ENCODE results near the gene SNX22.

The SNX22 gene

GRCh38 chr15:64156652-64157331 is 5.3 kb downstream of the SNX22 start:
- no peak for DNase-seq (ENCODE audit: low spot score)

GRCh38 chr15:64157599-64158125 is 6.1 kb downstream of the SNX22 start:
- no peak for DNase-seq (ENCODE audit: low spot score)

- DNase-seq (ENCODE audit: low spot score) = no peak
Observed at GRCh38 chr15:64158363-64159134, 7.0 kb downstream of the SNX22 start.

- DNase-seq (ENCODE audit: low spot score) = no peak
Observed at GRCh38 chr15:64161688-64162477, 10.4 kb downstream of the SNX22 start.

GRCh38 chr15:64162478-64162868 is 10.9 kb downstream of the SNX22 start:
- no peak for DNase-seq (ENCODE audit: low spot score)

GRCh38 chr15:64162869-64163658 is 11.5 kb downstream of the SNX22 start, which contains the start of gene PPIB:
Gene PPIB (minus strand): TSS chr15:64163022. CDS start chr15:64162986, 36 bp downstream.
- peak; percentile 97 for DNase-seq (ENCODE audit: low spot score)

GRCh38 chr15:64163659-64164362 is 12.3 kb downstream of the SNX22 start:
- no peak for DNase-seq (ENCODE audit: low spot score)

- DNase-seq (ENCODE audit: low spot score) = no peak
Observed at GRCh38 chr15:64164436-64164835, 12.9 kb downstream of the SNX22 start.

GRCh38 chr15:64166102-64166890 is 14.8 kb downstream of the SNX22 start:
- DNase-seq (ENCODE audit: low spot score) = no peak

- DNase-seq (ENCODE audit: low spot score) = no peak
Observed at GRCh38 chr15:64180235-64180824, 28.8 kb downstream of the SNX22 start.

GRCh38 chr15:64182859-64183370 is 31.4 kb downstream of the SNX22 start:
- no peak for DNase-seq (ENCODE audit: low spot score)

- no peak for DNase-seq (ENCODE audit: low spot score)
Observed at GRCh38 chr15:64185146-64185911, 33.8 kb downstream of the SNX22 start.

GRCh38 chr15:64187396-64188191 is 36.1 kb downstream of the SNX22 start:
- DNase-seq (ENCODE audit: low spot score) = no peak

GRCh38 chr15:64191971-64192830 is 40.7 kb downstream of the SNX22 start:
- DNase-seq (ENCODE audit: low spot score) = no peak

GRCh38 chr15:64193971-64194370 is 42.4 kb downstream of the SNX22 start:
- DNase-seq (ENCODE audit: low spot score) = no peak

- DNase-seq (ENCODE audit: low spot score) = no peak
Observed at GRCh38 chr15:64197425-64197824, 45.9 kb downstream of the SNX22 start.

GRCh38 chr15:64205202-64205601 is 53.7 kb downstream of the SNX22 start:
- no peak for DNase-seq (ENCODE audit: low spot score)

All from hepatic stellate cell (primary cell).